HEK293 (cell line): Measurements from ENCODE around the gene CORO6.

Source experiments
- FEZF1 ChIP-seq: fragments of 450-650 bp; formaldehyde crosslinking; IDR thresholded peaks from 2 replicates; pipeline ENCODE4 v1.5.1; 2016; ENCODE audit warnings: missing biosample characterization, missing genetic modification characterization
- RBAK ChIP-seq: fragments of 450-650 bp; formaldehyde crosslinking; IDR thresholded peaks from 2 replicates; pipeline ENCODE4 v1.5.1; 2016; ENCODE audit warnings: missing biosample characterization, missing genetic modification characterization
- SP2 ChIP-seq: fragments of 450-650 bp; formaldehyde crosslinking; IDR thresholded peaks from 2 replicates; pipeline ENCODE4 v1.5.1; 2016; ENCODE audit warnings: missing biosample characterization, missing genetic modification characterization
- SP7 ChIP-seq: fragments of 450-650 bp; formaldehyde crosslinking; IDR thresholded peaks from 2 replicates; pipeline ENCODE4 v1.5.1; 2016; ENCODE audit warnings: missing biosample characterization, missing genetic modification characterization
- ZBTB17 ChIP-seq: fragments of 450-650 bp; formaldehyde crosslinking; IDR thresholded peaks from 2 replicates; pipeline ENCODE4 v1.5.1; 2016; ENCODE audit warnings: missing biosample characterization, missing genetic modification characterization
- ZIC2 ChIP-seq: fragments of 450-650 bp; formaldehyde crosslinking; IDR thresholded peaks from 2 replicates; pipeline ENCODE4 v1.5.1; 2016; ENCODE audit warnings: missing biosample characterization, missing genetic modification characterization
- ZNF274 ChIP-seq, 2 experiments: fragments of 200-500 bp in 1 of 2; fragments of 450-650 bp in 1 of 2; sonication (Bioruptor generic) in 1 of 2; formaldehyde crosslinking in 1 of 2; IDR thresholded peaks; 2 replicates each; pipeline versions ENCODE4 v1.5.1 to v1.6.1; 2014 to 2016; ENCODE audit warnings: borderline replicate concordance in 1 of 2, inconsistent platforms in 1 of 2, low read length in 1 of 2, missing biosample characterization in 1 of 2, missing genetic modification characterization in 1 of 2
- ZNF335 ChIP-seq: fragments of 450-650 bp; formaldehyde crosslinking; conservative IDR thresholded peaks from 2 replicates; pipeline ENCODE4 v1.5.1; 2016; ENCODE audit warnings: missing biosample characterization, missing genetic modification characterization
- ZNF394 ChIP-seq: fragments of 450-650 bp; formaldehyde crosslinking; IDR thresholded peaks from 2 replicates; pipeline ENCODE4 v1.5.1; 2016; ENCODE audit warnings: missing biosample characterization, missing genetic modification characterization, mild to moderate bottlenecking, moderate library complexity, borderline replicate concordance
- ZNF501 ChIP-seq: fragments of 450-650 bp; formaldehyde crosslinking; IDR thresholded peaks from 2 replicates; pipeline ENCODE4 v1.5.1; 2016; ENCODE audit warnings: missing biosample characterization, missing genetic modification characterization
- ZNF610 ChIP-seq: fragments of 450-650 bp; formaldehyde crosslinking; IDR thresholded peaks from 2 replicates; pipeline ENCODE4 v1.5.1; 2016; ENCODE audit warnings: missing biosample characterization, missing genetic modification characterization, borderline replicate concordance
- ZSCAN16 ChIP-seq: fragments of 450-650 bp; formaldehyde crosslinking; IDR thresholded peaks from 2 replicates; pipeline ENCODE4 v1.5.1; 2016; ENCODE audit warnings: missing biosample characterization, missing genetic modification characterization
- TF ChIP-seq, protein P1 (sequence below): fragments of 450-650 bp; formaldehyde crosslinking; IDR thresholded peaks from 2 replicates; pipeline ENCODE4 v1.5.1; 2016; ENCODE audit warnings: missing biosample characterization, missing genetic modification characterization
- TF ChIP-seq, protein P2 (sequence below): fragments of 450-650 bp; formaldehyde crosslinking; IDR thresholded peaks from 2 replicates; pipeline ENCODE4 v1.5.1; 2017; ENCODE audit warnings: missing biosample characterization, missing genetic modification characterization
- TF ChIP-seq, protein P3 (sequence below): fragments of 450-650 bp; formaldehyde crosslinking; IDR thresholded peaks from 2 replicates; pipeline ENCODE4 v1.5.1; 2016; ENCODE audit warnings: missing biosample characterization, missing genetic modification characterization
- TF ChIP-seq, protein P4 (sequence below): fragments of 450-650 bp; formaldehyde crosslinking; IDR thresholded peaks from 2 replicates; pipeline ENCODE4 v1.5.1; 2016; ENCODE audit warnings: missing biosample characterization, missing genetic modification characterization
- TF ChIP-seq, protein P5 (sequence below): fragments of 450-650 bp; formaldehyde crosslinking; IDR thresholded peaks from 2 replicates; pipeline ENCODE4 v1.5.1; 2016; ENCODE audit warnings: missing biosample characterization, missing genetic modification characterization

CORO6 gene

DNA sequence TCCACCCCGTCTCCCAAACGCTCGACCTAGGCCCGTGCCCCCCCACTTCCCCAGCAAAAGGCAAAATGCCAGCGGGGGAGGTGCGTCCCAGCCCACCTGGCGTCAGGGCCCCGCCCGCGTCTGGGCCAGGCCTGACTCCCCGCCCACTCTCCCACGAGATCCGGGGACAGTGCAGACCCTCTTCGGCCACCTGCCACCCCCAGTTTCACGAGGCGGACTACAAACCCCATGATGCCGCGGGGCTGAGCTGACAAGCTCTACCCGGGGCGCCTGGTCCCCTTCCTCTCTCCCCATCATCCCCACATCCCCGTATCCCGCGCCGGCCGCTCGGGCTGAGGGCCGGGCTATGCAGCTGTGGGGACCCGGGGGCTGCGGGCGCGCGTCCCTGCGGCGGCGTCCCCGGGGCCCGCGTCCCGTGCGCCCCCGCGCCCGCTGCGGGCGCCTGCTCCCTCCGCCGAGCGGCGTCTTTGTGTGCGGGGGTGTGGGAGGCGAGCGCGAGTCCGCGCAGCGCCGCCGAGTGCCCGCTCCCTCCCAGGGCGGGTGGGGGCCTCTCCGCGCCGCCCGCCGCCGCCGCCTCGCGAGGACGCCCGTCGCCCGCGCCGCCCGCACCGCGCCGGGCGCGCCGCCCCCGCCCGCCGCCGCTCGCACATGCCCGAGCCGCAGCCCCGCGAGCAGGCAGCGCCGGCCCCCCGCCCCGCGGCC, 29.7 kb downstream of the CORO6 start, which contains the start of gene ANKRD13B (continued):
- TF ChIP-seq, protein P1, sequence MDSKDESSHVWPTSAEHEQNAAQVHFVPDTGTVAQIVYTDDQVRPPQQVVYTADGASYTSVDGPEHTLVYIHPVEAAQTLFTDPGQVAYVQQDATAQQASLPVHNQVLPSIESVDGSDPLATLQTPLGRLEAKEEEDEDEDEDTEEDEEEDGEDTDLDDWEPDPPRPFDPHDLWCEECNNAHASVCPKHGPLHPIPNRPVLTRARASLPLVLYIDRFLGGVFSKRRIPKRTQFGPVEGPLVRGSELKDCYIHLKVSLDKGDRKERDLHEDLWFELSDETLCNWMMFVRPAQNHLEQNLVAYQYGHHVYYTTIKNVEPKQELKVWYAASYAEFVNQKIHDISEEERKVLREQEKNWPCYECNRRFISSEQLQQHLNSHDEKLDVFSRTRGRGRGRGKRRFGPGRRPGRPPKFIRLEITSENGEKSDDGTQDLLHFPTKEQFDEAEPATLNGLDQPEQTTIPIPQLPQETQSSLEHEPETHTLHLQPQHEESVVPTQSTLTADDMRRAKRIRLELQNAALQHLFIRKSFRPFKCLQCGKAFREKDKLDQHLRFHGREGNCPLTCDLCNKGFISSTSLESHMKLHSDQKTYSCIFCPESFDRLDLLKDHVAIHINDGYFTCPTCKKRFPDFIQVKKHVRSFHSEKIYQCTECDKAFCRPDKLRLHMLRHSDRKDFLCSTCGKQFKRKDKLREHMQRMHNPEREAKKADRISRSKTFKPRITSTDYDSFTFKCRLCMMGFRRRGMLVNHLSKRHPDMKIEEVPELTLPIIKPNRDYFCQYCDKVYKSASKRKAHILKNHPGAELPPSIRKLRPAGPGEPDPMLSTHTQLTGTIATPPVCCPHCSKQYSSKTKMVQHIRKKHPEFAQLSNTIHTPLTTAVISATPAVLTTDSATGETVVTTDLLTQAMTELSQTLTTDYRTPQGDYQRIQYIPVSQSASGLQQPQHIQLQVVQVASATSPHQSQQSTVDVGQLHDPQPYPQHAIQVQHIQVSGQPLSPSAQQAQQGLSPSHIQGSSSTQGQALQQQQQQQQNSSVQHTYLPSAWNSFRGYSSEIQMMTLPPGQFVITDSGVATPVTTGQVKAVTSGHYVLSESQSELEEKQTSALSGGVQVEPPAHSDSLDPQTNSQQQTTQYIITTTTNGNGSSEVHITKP (tag by site-specific recombination) = no peak
- TF ChIP-seq, protein P2, sequence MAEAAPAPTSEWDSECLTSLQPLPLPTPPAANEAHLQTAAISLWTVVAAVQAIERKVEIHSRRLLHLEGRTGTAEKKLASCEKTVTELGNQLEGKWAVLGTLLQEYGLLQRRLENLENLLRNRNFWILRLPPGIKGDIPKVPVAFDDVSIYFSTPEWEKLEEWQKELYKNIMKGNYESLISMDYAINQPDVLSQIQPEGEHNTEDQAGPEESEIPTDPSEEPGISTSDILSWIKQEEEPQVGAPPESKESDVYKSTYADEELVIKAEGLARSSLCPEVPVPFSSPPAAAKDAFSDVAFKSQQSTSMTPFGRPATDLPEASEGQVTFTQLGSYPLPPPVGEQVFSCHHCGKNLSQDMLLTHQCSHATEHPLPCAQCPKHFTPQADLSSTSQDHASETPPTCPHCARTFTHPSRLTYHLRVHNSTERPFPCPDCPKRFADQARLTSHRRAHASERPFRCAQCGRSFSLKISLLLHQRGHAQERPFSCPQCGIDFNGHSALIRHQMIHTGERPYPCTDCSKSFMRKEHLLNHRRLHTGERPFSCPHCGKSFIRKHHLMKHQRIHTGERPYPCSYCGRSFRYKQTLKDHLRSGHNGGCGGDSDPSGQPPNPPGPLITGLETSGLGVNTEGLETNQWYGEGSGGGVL (tag by site-specific recombination) = peak; percentile 32; the same call in 1 of the 2 replicates
- peak; percentile 92 for TF ChIP-seq ZNF335 (tag by site-specific recombination)
- no peak for TF ChIP-seq RBAK (tag by site-specific recombination)
- peak; percentile 30; the same call in 1 of the 2 replicates for TF ChIP-seq ZIC2 (tag by site-specific recombination)
- peak; percentile 76 for TF ChIP-seq SP2 (tag by site-specific recombination)
- TF ChIP-seq ZNF394 = no peak
- TF ChIP-seq ZNF610 (tag by site-specific recombination) = 0 out of 2 replicates have a peak, but pooled peaks have one; percentile 26
- TF ChIP-seq, protein P3, sequence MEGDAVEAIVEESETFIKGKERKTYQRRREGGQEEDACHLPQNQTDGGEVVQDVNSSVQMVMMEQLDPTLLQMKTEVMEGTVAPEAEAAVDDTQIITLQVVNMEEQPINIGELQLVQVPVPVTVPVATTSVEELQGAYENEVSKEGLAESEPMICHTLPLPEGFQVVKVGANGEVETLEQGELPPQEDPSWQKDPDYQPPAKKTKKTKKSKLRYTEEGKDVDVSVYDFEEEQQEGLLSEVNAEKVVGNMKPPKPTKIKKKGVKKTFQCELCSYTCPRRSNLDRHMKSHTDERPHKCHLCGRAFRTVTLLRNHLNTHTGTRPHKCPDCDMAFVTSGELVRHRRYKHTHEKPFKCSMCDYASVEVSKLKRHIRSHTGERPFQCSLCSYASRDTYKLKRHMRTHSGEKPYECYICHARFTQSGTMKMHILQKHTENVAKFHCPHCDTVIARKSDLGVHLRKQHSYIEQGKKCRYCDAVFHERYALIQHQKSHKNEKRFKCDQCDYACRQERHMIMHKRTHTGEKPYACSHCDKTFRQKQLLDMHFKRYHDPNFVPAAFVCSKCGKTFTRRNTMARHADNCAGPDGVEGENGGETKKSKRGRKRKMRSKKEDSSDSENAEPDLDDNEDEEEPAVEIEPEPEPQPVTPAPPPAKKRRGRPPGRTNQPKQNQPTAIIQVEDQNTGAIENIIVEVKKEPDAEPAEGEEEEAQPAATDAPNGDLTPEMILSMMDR (tag by site-specific recombination) = no peak
- TF ChIP-seq ZNF274 (IDR thresholded peaks at IDR 0.05; ENCODE audit: low read length) = no peak
- no peak for TF ChIP-seq ZNF274 (tag by site-specific recombination; IDR thresholded peaks at IDR 0.05; ENCODE audit: borderline replicate concordance)
- no peak for TF ChIP-seq FEZF1 (tag by site-specific recombination)
- peak; percentile 32 for TF ChIP-seq SP7 (tag by site-specific recombination)
- TF ChIP-seq, protein P4, sequence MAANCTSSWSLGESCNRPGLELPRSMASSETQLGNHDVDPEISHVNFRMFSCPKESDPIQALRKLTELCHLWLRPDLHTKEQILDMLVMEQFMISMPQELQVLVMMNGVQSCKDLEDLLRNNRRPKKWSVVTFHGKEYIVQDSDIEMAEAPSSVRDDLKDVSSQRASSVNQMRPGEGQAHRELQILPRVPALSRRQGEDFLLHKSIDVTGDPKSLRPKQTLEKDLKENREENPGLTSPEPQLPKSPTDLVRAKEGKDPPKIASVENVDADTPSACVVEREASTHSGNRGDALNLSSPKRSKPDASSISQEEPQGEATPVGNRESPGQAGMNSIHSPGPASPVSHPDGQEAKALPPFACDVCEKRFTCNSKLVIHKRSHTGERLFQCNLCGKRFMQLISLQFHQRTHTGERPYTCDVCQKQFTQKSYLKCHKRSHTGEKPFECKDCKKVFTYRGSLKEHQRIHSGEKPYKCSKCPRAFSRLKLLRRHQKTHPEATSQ (tag by site-specific recombination) = 0 out of 2 replicates have a peak, but pooled peaks have one; percentile 23
- TF ChIP-seq, protein P5, sequence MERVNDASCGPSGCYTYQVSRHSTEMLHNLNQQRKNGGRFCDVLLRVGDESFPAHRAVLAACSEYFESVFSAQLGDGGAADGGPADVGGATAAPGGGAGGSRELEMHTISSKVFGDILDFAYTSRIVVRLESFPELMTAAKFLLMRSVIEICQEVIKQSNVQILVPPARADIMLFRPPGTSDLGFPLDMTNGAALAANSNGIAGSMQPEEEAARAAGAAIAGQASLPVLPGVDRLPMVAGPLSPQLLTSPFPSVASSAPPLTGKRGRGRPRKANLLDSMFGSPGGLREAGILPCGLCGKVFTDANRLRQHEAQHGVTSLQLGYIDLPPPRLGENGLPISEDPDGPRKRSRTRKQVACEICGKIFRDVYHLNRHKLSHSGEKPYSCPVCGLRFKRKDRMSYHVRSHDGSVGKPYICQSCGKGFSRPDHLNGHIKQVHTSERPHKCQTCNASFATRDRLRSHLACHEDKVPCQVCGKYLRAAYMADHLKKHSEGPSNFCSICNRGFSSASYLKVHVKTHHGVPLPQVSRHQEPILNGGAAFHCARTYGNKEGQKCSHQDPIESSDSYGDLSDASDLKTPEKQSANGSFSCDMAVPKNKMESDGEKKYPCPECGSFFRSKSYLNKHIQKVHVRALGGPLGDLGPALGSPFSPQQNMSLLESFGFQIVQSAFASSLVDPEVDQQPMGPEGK = peak; percentile 97
- TF ChIP-seq ZNF501 = 0 out of 2 replicates have a peak, but pooled peaks have one; percentile 33
- peak; percentile 13; the same call in 1 of the 2 replicates for TF ChIP-seq ZBTB17 (tag by site-specific recombination)
- no peak for TF ChIP-seq ZSCAN16 (tag by site-specific recombination)
